ENCODE results near the gene HOXA6. TPM values are rescaled to one million over a fixed set of nuclear protein-coding genes. Genes with fewer than 3 reads are reported as not detected.
A peak's percentile ranks its signal among the peaks of the same experiment; 100 is the strongest.

HOXA6 gene
- total and polyA plus RNA-seq, 2 donors (not counting 1 experiment from before 2014, with no cell fraction given): 0.18 to 0.49 TPM

DNA sequence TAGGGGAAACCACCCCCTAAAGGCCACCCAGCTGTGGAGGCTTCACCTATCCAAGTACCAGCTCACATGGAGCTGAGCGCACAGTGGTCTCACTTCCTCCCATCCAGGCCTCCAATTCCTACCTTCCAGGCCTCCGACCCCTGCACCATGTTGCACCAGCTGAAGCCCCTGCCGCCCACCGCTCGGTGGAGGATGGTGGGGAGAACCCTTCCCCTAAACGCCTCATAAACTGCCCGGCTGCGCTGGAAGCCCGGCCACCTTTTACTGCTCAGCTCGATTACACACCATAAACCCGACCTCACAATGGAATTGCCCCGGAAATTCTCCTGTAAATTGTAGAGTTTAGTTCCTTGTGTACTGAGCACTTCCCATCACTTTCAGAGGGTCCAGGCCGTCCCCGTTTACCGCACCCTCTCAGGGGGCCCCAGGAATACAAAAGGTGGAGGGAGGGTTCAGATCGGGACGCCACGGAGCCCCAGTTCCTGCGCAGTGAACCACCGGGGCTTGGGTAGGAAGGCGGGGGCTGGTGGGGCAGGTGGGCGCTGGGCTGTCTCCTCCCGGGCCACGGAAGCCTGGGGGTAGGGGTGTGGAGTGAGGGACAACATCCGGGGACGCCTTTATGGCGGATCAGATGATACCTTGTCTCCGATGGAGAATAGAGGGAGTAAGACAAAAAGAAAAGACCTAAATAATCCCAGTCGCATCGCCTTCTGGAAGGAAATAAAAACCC, 10.3 kb upstream of the HOXA6 start:
- peaks cover 37% of the 10 kb centered on the region for H3K4me1 Mint-ChIP-seq
- Histone ChIP-seq H3K27me3 (replicated peaks in 1 of 4; ENCODE audit: control extremely low read depth in 1 of 4, control insufficient read depth in 3 of 4, insufficient read depth in 4 of 4, low read length in 3 of 4) (peaks cover 1 to 88% (median 78%) of the 10 kb centered on the region in 4 experiments), H3K4me2 (replicated peaks; ENCODE audit: low read depth, low read length, poor library complexity, severe bottlenecking) (no peak overlapping the region), H3K4me3 (ENCODE audit: control extremely low read depth in 1 of 5, extremely low read depth in 1 of 5, insufficient read depth in 1 of 5, low read depth in 2 of 5, low read length in 4 of 5) (no peak overlapping the region), H3K36me3 (replicated peaks in 1 of 2; ENCODE audit: control extremely low read depth in 1 of 2, control insufficient read depth in 1 of 2, extremely low read depth in 1 of 2, insufficient read depth in 2 of 2, low read length in 1 of 2) (no peaks in the 10 kb centered on the region), H4K20me1 (ENCODE audit: control insufficient read depth, insufficient read depth, low read length, poor library complexity, severe bottlenecking) (peaks cover 6% of the 10 kb centered on the region), H3K27ac (ENCODE audit: low read length in 2 of 2) (no peak overlapping the region), H3K79me2 (ENCODE audit: control insufficient read depth, insufficient read depth, low read length) (no peaks in the 10 kb centered on the region), H3K9me3 (ENCODE audit: control extremely low read depth in 1 of 3, control insufficient read depth in 2 of 3, insufficient read depth in 1 of 3, low read length in 2 of 3) (peaks cover 0 to 74% (median 18%) of the 10 kb centered on the region in 3 donors), H3K4me1 (ENCODE audit: control insufficient read depth in 2 of 2, insufficient read depth in 2 of 2, low read length in 2 of 2) (peaks cover 57 to 66% of the 10 kb centered on the region in 2 donors), H3K9ac (ENCODE audit: low read length) (no peak overlapping the region), H2AFZ (ENCODE audit: insufficient read depth, low read depth, low read length, poor library complexity, severe bottlenecking) (no peak overlapping the region)
- H3K27ac Mint-ChIP-seq: peak overlapping the region; percentile 87
- CTCF ChIA-PET: interaction anchor here (0.7 to 2.0 kb wide), 6 partner anchors 10 to 1304 kb away, joined by 3 to 7 read pairs (median 3); no protein-coding TSS in a partner anchor
- ATAC-seq (ENCODE audit: low read depth) (no peak), DNase-seq (peak; percentile 41)
- intact Hi-C loops (cut with micrococcal nuclease): loop anchor here (2.0 kb wide), 2 partner anchors 83 to 1301 kb away; no protein-coding TSS in a partner anchor
- no peaks in the 10 kb centered on the region for H3K9me3 Mint-ChIP-seq (ENCODE audit: insufficient read depth)
- WGBS (ENCODE audit: insufficient coverage): 1% methylated on average over 14 of the region's 30 CpGs
- H3K4me3 Mint-ChIP-seq: peak overlapping the region; percentile 16
- peaks cover 76% of the 10 kb centered on the region for H3K27me3 Mint-ChIP-seq
- TF ChIP-seq EZH2 (IDR thresholded peaks at IDR 0.05; ENCODE audit: borderline replicate concordance, insufficient read depth, low read depth, low read length, poor library complexity, severe bottlenecking): no peak
- TF ChIP-seq, protein P1, sequence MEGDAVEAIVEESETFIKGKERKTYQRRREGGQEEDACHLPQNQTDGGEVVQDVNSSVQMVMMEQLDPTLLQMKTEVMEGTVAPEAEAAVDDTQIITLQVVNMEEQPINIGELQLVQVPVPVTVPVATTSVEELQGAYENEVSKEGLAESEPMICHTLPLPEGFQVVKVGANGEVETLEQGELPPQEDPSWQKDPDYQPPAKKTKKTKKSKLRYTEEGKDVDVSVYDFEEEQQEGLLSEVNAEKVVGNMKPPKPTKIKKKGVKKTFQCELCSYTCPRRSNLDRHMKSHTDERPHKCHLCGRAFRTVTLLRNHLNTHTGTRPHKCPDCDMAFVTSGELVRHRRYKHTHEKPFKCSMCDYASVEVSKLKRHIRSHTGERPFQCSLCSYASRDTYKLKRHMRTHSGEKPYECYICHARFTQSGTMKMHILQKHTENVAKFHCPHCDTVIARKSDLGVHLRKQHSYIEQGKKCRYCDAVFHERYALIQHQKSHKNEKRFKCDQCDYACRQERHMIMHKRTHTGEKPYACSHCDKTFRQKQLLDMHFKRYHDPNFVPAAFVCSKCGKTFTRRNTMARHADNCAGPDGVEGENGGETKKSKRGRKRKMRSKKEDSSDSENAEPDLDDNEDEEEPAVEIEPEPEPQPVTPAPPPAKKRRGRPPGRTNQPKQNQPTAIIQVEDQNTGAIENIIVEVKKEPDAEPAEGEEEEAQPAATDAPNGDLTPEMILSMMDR (IDR thresholded peaks at IDR 0.05): no peak
- POLR2A ChIA-PET: interaction anchor here (0.6 kb wide), 1 partner anchor 35 kb away, joined by 4 read pairs; no protein-coding TSS in a partner anchor

Data from B cell (primary cell).